Neuronal stem cell (in vitro differentiated cells): ENCODE results near the gene DONSON. TPM values are rescaled to one million over a fixed set of nuclear protein-coding genes. Genes with fewer than 3 reads are reported as not detected.
"Not testable (repeated sequence)": the region's sequence is repeated elsewhere in the genome, so short reads cannot be mapped to it uniquely, and the experiment has no call there.

ENCODE experiments used
- DNase-seq: peaks from one replicate; pipeline ENCODE4 v3.0.0-alpha.2; 2013; ENCODE audit warnings: low spot score
- H2AFZ ChIP-seq: one replicate; pipeline ENCODE4 v1.6.1; 2013; ENCODE audit warnings: mild to moderate bottlenecking, low read length, inconsistent platforms
- H2AK5ac ChIP-seq: 2 replicates; pipeline ENCODE4 v1.6.1; 2013; ENCODE audit warnings: low read depth, mild to moderate bottlenecking, inconsistent platforms, low read length, moderate library complexity, mixed read lengths
- H2BK120ac ChIP-seq: 2 replicates; pipeline ENCODE4 v1.6.1; 2013; ENCODE audit warnings: low read depth, mild to moderate bottlenecking, inconsistent platforms, low read length, moderate library complexity, mixed read lengths
- H2BK12ac ChIP-seq: one replicate; pipeline ENCODE4 v1.6.1; 2013; ENCODE audit warnings: low read length, inconsistent platforms
- H2BK15ac ChIP-seq: 2 replicates; pipeline ENCODE4 v1.6.1; 2013; ENCODE audit warnings: mild to moderate bottlenecking, low read length, inconsistent platforms, mixed read lengths
- H2BK5ac ChIP-seq: one replicate; pipeline ENCODE4 v1.6.1; 2013; ENCODE audit warnings: inconsistent platforms, mild to moderate bottlenecking, low read length, moderate library complexity
- H3K14ac ChIP-seq: one replicate; pipeline ENCODE4 v1.6.1; 2013; ENCODE audit warnings: low read length, inconsistent platforms
- H3K18ac ChIP-seq: 2 replicates; pipeline ENCODE4 v1.6.1; 2013; ENCODE audit warnings: low read length, inconsistent platforms
- H3K23ac ChIP-seq: 2 replicates; pipeline ENCODE4 v1.6.1; 2013; ENCODE audit warnings: low read depth, mild to moderate bottlenecking, mixed read lengths, low read length, inconsistent platforms; ENCODE audit not compliant: poor library complexity
- H3K27ac ChIP-seq: replicated peaks from 3 replicates; pipeline ENCODE4 v1.5.1; 2013; ENCODE audit warnings: low read length, inconsistent platforms
- H3K27me3 ChIP-seq, 3 experiments: 2 replicates each; pipeline ENCODE4 v1.6.1; 2013; ENCODE audit warnings: low read length in 3 of 3, mild to moderate bottlenecking in 2 of 3, inconsistent platforms in 1 of 3, low read depth in 1 of 3, mixed read lengths in 1 of 3, moderate library complexity in 1 of 3; ENCODE audit not compliant: control insufficient read depth in 3 of 3, insufficient read depth in 3 of 3
- H3K36me3 ChIP-seq, 2 donors: replicated peaks in 1 of 2; 2 replicates each; pipeline ENCODE4 v1.6.1; 2013; ENCODE audit warnings: low read length in 2 of 2; ENCODE audit not compliant: control insufficient read depth in 2 of 2, insufficient read depth in 2 of 2
- H3K4ac ChIP-seq: 2 replicates; pipeline ENCODE4 v1.6.1; 2013; ENCODE audit warnings: inconsistent platforms, mild to moderate bottlenecking, low read length, moderate library complexity
- H3K4me1 ChIP-seq, 2 donors: 1 replicate in 1 of 2; 2 replicates in 1 of 2; pipeline ENCODE4 v1.6.1; 2013; ENCODE audit warnings: low read length in 2 of 2, low read depth in 1 of 2; ENCODE audit not compliant: control insufficient read depth in 2 of 2, insufficient read depth in 1 of 2
- H3K4me2 ChIP-seq: one replicate; pipeline ENCODE4 v1.6.1; 2013; ENCODE audit warnings: mild to moderate bottlenecking, low read length, inconsistent platforms; ENCODE audit not compliant: insufficient read depth, poor library complexity, severe bottlenecking
- H3K4me3 ChIP-seq, 2 donors: 2 replicates each; pipeline ENCODE4 v1.5.1; 2013; ENCODE audit warnings: low read length in 2 of 2, mild to moderate bottlenecking in 2 of 2, inconsistent platforms in 1 of 2, moderate library complexity in 1 of 2
- H3K79me1 ChIP-seq: one replicate; pipeline ENCODE4 v1.6.1; 2013; ENCODE audit warnings: low read depth, mild to moderate bottlenecking, inconsistent platforms, low read length, moderate library complexity
- H3K9ac ChIP-seq: one replicate; pipeline ENCODE4 v1.6.1; 2013; ENCODE audit warnings: mild to moderate bottlenecking, low read depth, low read length, inconsistent platforms; ENCODE audit not compliant: poor library complexity
- H3K9me3 ChIP-seq, 2 donors: replicated peaks in 1 of 2; 2 replicates each; pipeline versions ENCODE3 to v1.6.1; 2013; ENCODE audit warnings: low read length in 2 of 2, mild to moderate bottlenecking in 2 of 2, inconsistent platforms in 1 of 2, low read depth in 1 of 2, mixed read lengths in 1 of 2, moderate library complexity in 1 of 2; ENCODE audit not compliant: control insufficient read depth in 2 of 2, insufficient read depth in 1 of 2
- H4K8ac ChIP-seq: one replicate; pipeline ENCODE4 v1.6.1; 2013; ENCODE audit warnings: low read depth, mild to moderate bottlenecking, inconsistent platforms, low read length, moderate library complexity
- H4K91ac ChIP-seq: one replicate; pipeline ENCODE4 v1.6.1; 2013; ENCODE audit warnings: low read length, low read depth, mild to moderate bottlenecking, inconsistent platforms; ENCODE audit not compliant: poor library complexity
- WGBS, 2 donors: extraction: QIAGEN DNeasy Blood & Tissue Kit; methylation state at CpG; one replicate each; pipeline ENCODE4 v1.1.7; 2013; ENCODE audit warnings: missing lambda C conversion rate in 2 of 2, mixed read lengths in 1 of 2; ENCODE audit not compliant: insufficient read length in 2 of 2, insufficient replicate concordance in 1 of 2; ENCODE audit errors: extremely low coverage in 2 of 2; 5-methylcytosine and 5-hydroxymethylcytosine counted together
- polyA plus RNA-seq, 2 experiments: library from polyadenylated mRNA; stranded (reverse); fragments of 200-250 nt; gene quantifications; one replicate each; pipeline ENCODE4 v1.2.3, GENCODE V29; 2013

The DONSON gene, protein sequence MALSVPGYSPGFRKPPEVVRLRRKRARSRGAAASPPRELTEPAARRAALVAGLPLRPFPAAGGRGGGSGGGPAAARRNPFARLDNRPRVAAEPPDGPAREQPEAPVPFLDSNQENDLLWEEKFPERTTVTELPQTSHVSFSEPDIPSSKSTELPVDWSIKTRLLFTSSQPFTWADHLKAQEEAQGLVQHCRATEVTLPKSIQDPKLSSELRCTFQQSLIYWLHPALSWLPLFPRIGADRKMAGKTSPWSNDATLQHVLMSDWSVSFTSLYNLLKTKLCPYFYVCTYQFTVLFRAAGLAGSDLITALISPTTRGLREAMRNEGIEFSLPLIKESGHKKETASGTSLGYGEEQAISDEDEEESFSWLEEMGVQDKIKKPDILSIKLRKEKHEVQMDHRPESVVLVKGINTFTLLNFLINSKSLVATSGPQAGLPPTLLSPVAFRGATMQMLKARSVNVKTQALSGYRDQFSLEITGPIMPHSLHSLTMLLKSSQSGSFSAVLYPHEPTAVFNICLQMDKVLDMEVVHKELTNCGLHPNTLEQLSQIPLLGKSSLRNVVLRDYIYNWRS
- 24.4 TPM for polyA plus RNA-seq (2013, experiment 1 of 2)
- 22.6 TPM for polyA plus RNA-seq (2013, experiment 2 of 2)

GRCh38 chr21:33588485-33589335 is at the start of gene DONSON:
DONSON (minus strand) TSS chr21:33588684; CDS start chr21:33588641, 43 bp downstream.
- H2BK120ac ChIP-seq = no peak within 1 kb of the TSS
- H3K9ac ChIP-seq = peak within 1 kb of the TSS; percentile 91
- peak within 1 kb of the TSS; percentile 77 for H3K27ac ChIP-seq
- peaks cover 4% of the 10 kb centered on the region for H3K79me1 ChIP-seq
- no peak within 1 kb of the TSS for H2BK12ac ChIP-seq
- peak within 1 kb of the TSS; percentile 82 for H2BK5ac ChIP-seq
- H4K8ac ChIP-seq = peak within 1 kb of the TSS; percentile 65
- peak within 1 kb of the TSS; percentile 98 for H3K23ac ChIP-seq
- no peaks in the 10 kb centered on the region for H3K27me3 ChIP-seq
- H3K14ac ChIP-seq = peak within 1 kb of the TSS; percentile 82
- no peak within 1 kb of the TSS for H4K91ac ChIP-seq
- H3K4ac ChIP-seq = no peak within 1 kb of the TSS
- peak within 1 kb of the TSS; percentile 75 for H2AK5ac ChIP-seq
- DNase-seq = peak; percentile 90
- no CpG with 5 or more reads among the region's 78 CpGs for WGBS, 2 donors
- peaks cover 1 to 5% of the 10 kb centered on the region in 2 donors for H3K9me3 ChIP-seq
- H3K36me3 ChIP-seq = peaks cover 3 to 45% of the 10 kb centered on the region in 2 donors
- H3K4me3 ChIP-seq = peak within 1 kb of the TSS; percentile 91 to 95
- H3K4me1 ChIP-seq = peaks cover 4 to 7% of the 10 kb centered on the region in 2 donors
- peak within 1 kb of the TSS; percentile 58 for H2BK15ac ChIP-seq
- peak within 1 kb of the TSS; percentile 95 for H2AFZ ChIP-seq
- H3K18ac ChIP-seq = peak within 1 kb of the TSS; percentile 94
- H3K4me2 ChIP-seq = peak within 1 kb of the TSS; percentile 89

DNA sequence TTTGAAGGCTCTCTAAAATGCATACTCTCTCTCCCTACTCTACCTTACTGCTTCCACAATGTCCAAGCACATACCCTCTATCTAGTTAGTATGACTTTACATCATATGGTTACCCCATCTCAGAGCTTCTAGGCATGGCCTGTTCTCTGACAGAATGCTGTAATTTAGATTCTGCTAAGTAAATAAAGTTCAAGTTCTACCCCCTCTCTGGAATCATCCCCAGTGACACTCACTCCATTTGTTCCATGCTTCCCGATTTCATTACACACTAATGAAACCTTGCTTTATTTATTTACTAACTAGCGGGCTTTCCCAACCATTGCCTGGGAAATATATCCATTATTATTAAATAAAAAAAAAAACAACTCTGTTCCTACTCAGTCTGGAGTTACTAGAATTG is 45.8 kb upstream of the DONSON start:
- H3K14ac ChIP-seq = no peak overlapping the region
- H3K4ac ChIP-seq = no peak overlapping the region
- no peak overlapping the region for H3K9ac ChIP-seq
- WGBS, 2 donors = no CpG with 5 or more reads among the region's 2 CpGs
- H3K9me3 ChIP-seq = peaks cover 0 to 16% of the 10 kb centered on the region in 2 donors
- no peaks in the 10 kb centered on the region for H3K27me3 ChIP-seq
- H4K91ac ChIP-seq = no peak overlapping the region
- H2BK15ac ChIP-seq = no peak overlapping the region
- no peak overlapping the region for H3K23ac ChIP-seq
- no peaks in the 10 kb centered on the region for H3K79me1 ChIP-seq
- no peak overlapping the region for H2AK5ac ChIP-seq
- H3K27ac ChIP-seq = no peak overlapping the region
- no peak overlapping the region for H2BK12ac ChIP-seq
- peaks cover 0 to 64% of the 10 kb centered on the region in 2 donors for H3K36me3 ChIP-seq
- no peak overlapping the region for H2BK120ac ChIP-seq
- H3K4me3 ChIP-seq = no peak overlapping the region
- H4K8ac ChIP-seq = no peak overlapping the region
- H2AFZ ChIP-seq = no peak overlapping the region
- H3K18ac ChIP-seq = no peak overlapping the region
- no peak for DNase-seq
- no peaks in the 10 kb centered on the region for H3K4me1 ChIP-seq
- no peak overlapping the region for H2BK5ac ChIP-seq
- no peak overlapping the region for H3K4me2 ChIP-seq

DNA sequence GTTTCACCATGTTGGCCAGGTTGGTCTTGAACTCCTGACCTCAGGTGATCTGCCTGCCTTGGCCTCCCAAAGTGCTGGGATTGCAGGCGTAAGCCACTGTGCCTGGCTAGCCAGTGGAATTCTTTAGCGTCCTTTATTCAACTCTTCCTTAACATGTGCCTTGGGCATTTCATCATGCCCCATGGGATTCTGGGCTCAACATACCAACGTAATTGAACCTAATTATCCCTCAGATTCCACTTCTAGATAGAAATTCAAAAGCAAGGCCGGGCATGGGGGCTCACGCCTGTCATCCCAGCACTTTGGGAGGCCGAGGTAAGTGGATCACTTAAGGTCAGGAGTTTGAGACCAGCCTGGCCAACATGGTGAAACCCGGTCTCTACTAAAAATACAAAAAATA is 37.7 kb upstream of the DONSON start:
- not testable (repeated sequence) for H3K23ac ChIP-seq, H2BK120ac ChIP-seq, H3K4me1 ChIP-seq, H4K8ac ChIP-seq, H3K18ac ChIP-seq, H2BK15ac ChIP-seq, H2BK5ac ChIP-seq, H4K91ac ChIP-seq, H3K4ac ChIP-seq, H2BK12ac ChIP-seq, H3K9me3 ChIP-seq, H2AFZ ChIP-seq, H3K4me3 ChIP-seq, DNase-seq, H3K79me1 ChIP-seq, H3K27ac ChIP-seq, H3K4me2 ChIP-seq, H2AK5ac ChIP-seq, H3K14ac ChIP-seq, H3K9ac ChIP-seq, H3K27me3 ChIP-seq
- peaks cover 2 to 80% of the 10 kb centered on the region in 2 donors for H3K36me3 ChIP-seq
- WGBS, 2 donors = no CpG with 5 or more reads among the region's 7 CpGs

GRCh38 chr21:33622253-33622652 is 33.8 kb upstream of the DONSON start:
- H3K4ac ChIP-seq = no peak overlapping the region
- peaks cover 3 to 73% of the 10 kb centered on the region in 2 donors for H3K36me3 ChIP-seq
- DNase-seq = no peak
- no peak overlapping the region for H3K14ac ChIP-seq
- H4K8ac ChIP-seq = no peak overlapping the region
- H3K79me1 ChIP-seq = no peaks in the 10 kb centered on the region
- no peak overlapping the region for H4K91ac ChIP-seq
- H2AFZ ChIP-seq = no peak overlapping the region
- no peak overlapping the region for H3K18ac ChIP-seq
- peaks cover 4 to 7% of the 10 kb centered on the region in 2 donors for H3K4me1 ChIP-seq
- H2BK5ac ChIP-seq = no peak overlapping the region
- no peak overlapping the region for H2BK15ac ChIP-seq
- no peak overlapping the region for H2BK120ac ChIP-seq
- H3K27ac ChIP-seq = no peak overlapping the region
- H3K4me2 ChIP-seq = no peak overlapping the region
- H3K23ac ChIP-seq = no peak overlapping the region
- H3K9ac ChIP-seq = no peak overlapping the region
- H2BK12ac ChIP-seq = no peak overlapping the region
- peaks cover 0 to 1% of the 10 kb centered on the region in 2 donors for H3K9me3 ChIP-seq
- no peak overlapping the region for H2AK5ac ChIP-seq
- H3K27me3 ChIP-seq = no peaks in the 10 kb centered on the region
- H3K4me3 ChIP-seq = no peak overlapping the region
